Naive thymus-derived CD4-positive, alpha-beta T cell (primary cell): Measurements from ENCODE around the gene CGB2. TPM values are rescaled to one million over a fixed set of nuclear protein-coding genes. Genes with fewer than 3 reads are reported as not detected.
"Not testable (repeated sequence)": the region's sequence is repeated elsewhere in the genome, so short reads cannot be mapped to it uniquely, and the experiment has no call there.

Experiments used
- ATAC-seq: fragments of 150-1000 bp; cut with Tn5 transposase; 2 replicates; pipeline ENCODE4 v1.10.0; 2021; ENCODE audit warnings: mild to moderate bottlenecking, moderate library complexity
- CTCF ChIA-PET: fragments of 350-600 bp; sonication (Branson Sonifier 250); formaldehyde crosslinking; loops from one replicate; lab custom pipeline; 2021; ENCODE audit warnings: antibody characterized with exemption; lab: Charles Lee
- POLR2A ChIA-PET: fragments of 350-600 bp; sonication (Branson Sonifier 250); formaldehyde crosslinking; loops from one replicate; lab custom pipeline; 2021; ENCODE audit warnings: antibody characterized with exemption, inconsistent platforms; lab: Charles Lee
- DNase-seq, 9 donors: peaks; one replicate each; pipeline versions ENCODE4 v3.0.0 to v3.0.0-alpha.2; 2020 to 2022; ENCODE audit warnings: mixed read lengths in 1 of 9
- H3K27ac ChIP-seq: one replicate; pipeline ENCODE4 v1.7.0; 2013; ENCODE audit warnings: mild to moderate bottlenecking, low read depth, low read length, moderate library complexity
- H3K27me3 ChIP-seq, 2 donors: one replicate each; pipeline ENCODE4 v1.7.0; 2013; ENCODE audit warnings: low read length in 2 of 2, mild to moderate bottlenecking in 2 of 2, moderate library complexity in 2 of 2; ENCODE audit not compliant: control insufficient read depth in 2 of 2, insufficient read depth in 2 of 2
- H3K36me3 ChIP-seq, 3 experiments: 1 replicate in 2 of 3; 2 replicates in 1 of 3; pipeline ENCODE4 v1.7.0; 2013; ENCODE audit warnings: low read length in 3 of 3, mild to moderate bottlenecking in 3 of 3, moderate library complexity in 1 of 3; ENCODE audit not compliant: insufficient read depth in 3 of 3, control insufficient read depth in 2 of 3
- H3K4me1 ChIP-seq, 2 donors: one replicate each; pipeline ENCODE4 v1.7.0; 2013; ENCODE audit warnings: low read length in 2 of 2, mild to moderate bottlenecking in 2 of 2, moderate library complexity in 1 of 2; ENCODE audit not compliant: control insufficient read depth in 2 of 2, insufficient read depth in 2 of 2
- H3K4me3 ChIP-seq: 2 replicates; pipeline ENCODE4 v1.7.0; 2013; ENCODE audit warnings: mild to moderate bottlenecking, low read length
- H3K9me3 ChIP-seq, 3 experiments: 1 replicate in 2 of 3; 2 replicates in 1 of 3; pipeline ENCODE4 v1.7.0; 2013; ENCODE audit warnings: low read length in 3 of 3; ENCODE audit not compliant: control insufficient read depth in 2 of 3
- H3K27ac Mint-ChIP-seq, 9 donors: one replicate each; pipeline ENCODE4 v1.8.0; 2020 to 2022; ENCODE audit warnings: mixed read lengths in 9 of 9, mild to moderate bottlenecking in 8 of 9, moderate library complexity in 5 of 9, inconsistent platforms in 2 of 9
- H3K27me3 Mint-ChIP-seq, 5 donors: one replicate each; pipeline ENCODE4 v1.8.0; 2021 to 2022; ENCODE audit warnings: mixed read lengths in 5 of 5, mild to moderate bottlenecking in 1 of 5
- H3K36me3 Mint-ChIP-seq, 5 donors: one replicate each; pipeline ENCODE4 v1.8.0; 2020 to 2022; ENCODE audit warnings: mixed read lengths in 5 of 5, mild to moderate bottlenecking in 3 of 5, inconsistent platforms in 1 of 5
- H3K4me1 Mint-ChIP-seq, 7 donors: one replicate each; pipeline ENCODE4 v1.8.0; 2020 to 2022; ENCODE audit warnings: mixed read lengths in 7 of 7, mild to moderate bottlenecking in 3 of 7, inconsistent platforms in 1 of 7
- H3K4me3 Mint-ChIP-seq, 10 donors: one replicate each; pipeline ENCODE4 v1.8.0; 2020 to 2022; ENCODE audit warnings: mild to moderate bottlenecking in 10 of 10, mixed read lengths in 10 of 10, moderate library complexity in 6 of 10, inconsistent platforms in 2 of 10
- H3K9me3 Mint-ChIP-seq, 11 donors: one replicate each; pipeline ENCODE4 v1.8.0; 2020 to 2022; ENCODE audit warnings: mixed read lengths in 11 of 11, mild to moderate bottlenecking in 4 of 11, inconsistent platforms in 1 of 11, moderate library complexity in 1 of 11
- intact Hi-C, 2 donors: fragments of 100-400 bp; cut with micrococcal nuclease; formaldehyde crosslinking; loops; one replicate each; pipeline ENCODE4 v1.15.1; 2023
- polyA plus RNA-seq, 2 donors: library from polyadenylated mRNA; unstranded; fragments of 300-500 nt; fragmentation: Illumina TruSeq; gene quantifications; one replicate each; pipeline ENCODE4 v1.2.3, GENCODE V29; 2021
- total RNA-seq, 6 experiments: library from RNA in 5 of 6; stranded (reverse) in 5 of 6; gene quantifications; 1 replicate in 5 of 6; 2 replicates in 1 of 6; pipeline ENCODE4 v1.2.3 and lab custom pipeline; 2021 to 2026

CGB2 gene
- total RNA-seq (not detected), polyA plus RNA-seq (not detected), total RNA-seq (lab: John Stamatoyannopoulos, UW) (not detected)

- intact Hi-C loops, H3K27ac ChIP-seq, H3K9me3 ChIP-seq, H3K27me3 Mint-ChIP-seq, H3K4me1 Mint-ChIP-seq, H3K27me3 ChIP-seq, H3K4me3 Mint-ChIP-seq, POLR2A ChIA-PET, H3K36me3 ChIP-seq, H3K36me3 Mint-ChIP-seq, H3K9me3 Mint-ChIP-seq, CTCF ChIA-PET, H3K4me1 ChIP-seq, H3K4me3 ChIP-seq: not testable (repeated sequence)
- peak within 1 kb of the TSS in 1 of 9 donors; percentile 74 for H3K27ac Mint-ChIP-seq
- DNase-seq (peak in 7 of 9 donors; percentile 28 to 70 (median 40)), ATAC-seq (peak; percentile 54)
Measured at GRCh38 chr19:49031642-49032301, at the start of gene CGB2. CGB2 (plus strand) TSS chr19:49031890; CDS start chr19:49032096, 206 bp downstream.

GRCh38 chr19:48982280-48982679, 49.4 kb upstream of the CGB2 start:
- ChIA-PET CTCF (no interaction called here), POLR2A (interaction anchor here (4.9 kb wide), 1 partner anchor 11 kb away, joined by 22 read pairs; the partner anchor contains the start of genes GYS1 and RUVBL2)
- Mint-ChIP-seq H3K4me1 (peaks cover 0 to 9% (median 0%) of the 10 kb centered on the region in 7 donors), H3K4me3 (no peak overlapping the region), H3K36me3 (peaks cover 4 to 35% (median 7%) of the 10 kb centered on the region in 5 donors), H3K9me3 (no peaks in the 10 kb centered on the region), H3K27me3 (no peaks in the 10 kb centered on the region), H3K27ac (no peak overlapping the region)
- Histone ChIP-seq H3K36me3 (peaks cover 0 to 35% (median 12%) of the 10 kb centered on the region in 3 experiments), H3K27ac (no peak overlapping the region), H3K4me3 (no peak overlapping the region), H3K27me3 (no peaks in the 10 kb centered on the region), H3K9me3 (no peaks in the 10 kb centered on the region), H3K4me1 (no peaks in the 10 kb centered on the region)
- intact Hi-C loops, result no loop called here
- ATAC-seq (no peak), DNase-seq (no peak)

- ATAC-seq, result no peak
- Histone ChIP-seq H3K36me3 (peaks cover 0 to 39% (median 2%) of the 10 kb centered on the region in 3 experiments), H3K9me3 (no peaks in the 10 kb centered on the region), H3K4me3 (no peak overlapping the region), H3K27me3 (no peaks in the 10 kb centered on the region), H3K4me1 (no peaks in the 10 kb centered on the region), H3K27ac (no peak overlapping the region)
- H3K36me3 Mint-ChIP-seq, result peaks cover 4 to 33% (median 14%) of the 10 kb centered on the region in 5 donors
- DNase-seq, result no peak
- no peaks in the 10 kb centered on the region for H3K27me3 Mint-ChIP-seq
- H3K4me3 Mint-ChIP-seq, result no peak overlapping the region
- CTCF ChIA-PET, result no interaction called here
- H3K4me1 Mint-ChIP-seq, result peaks cover 6 to 13% (median 10%) of the 10 kb centered on the region in 7 donors
- intact Hi-C loops, result no loop called here
- no peak overlapping the region for H3K27ac Mint-ChIP-seq
- POLR2A ChIA-PET, result interaction anchor here (0.9 kb wide), 1 partner anchor 20 kb away, joined by 3 read pairs; the partner anchor contains the start of gene FTL
- peaks cover 0 to 2% (median 0%) of the 10 kb centered on the region in 11 donors for H3K9me3 Mint-ChIP-seq
Measured at GRCh38 chr19:48985711-48986110, 46.0 kb upstream of the CGB2 start.

- POLR2A ChIA-PET, result interaction anchor here (0.9 to 1.5 kb wide), 2 partner anchors 21 to 32 kb away, joined by 3 read pairs; partner anchors contain the start of gene FTL
Measured at GRCh38 chr19:48986211-48986610, 45.5 kb upstream of the CGB2 start.

GRCh38 chr19:48987323-48987722, 44.4 kb upstream of the CGB2 start:
- Histone ChIP-seq H3K4me3 (no peak overlapping the region), H3K4me1 (peaks cover 9% of the 10 kb centered on the region in 2 donors), H3K27me3 (no peaks in the 10 kb centered on the region), H3K36me3 (peaks cover 0 to 36% (median 2%) of the 10 kb centered on the region in 3 experiments), H3K27ac (no peak overlapping the region), H3K9me3 (no peaks in the 10 kb centered on the region)
- ChIA-PET CTCF (no interaction called here), POLR2A (interaction anchor here (1.5 kb wide), 1 partner anchor 30 kb away, joined by 3 read pairs; no protein-coding TSS in a partner anchor)
- Mint-ChIP-seq H3K27me3 (no peaks in the 10 kb centered on the region), H3K27ac (no peak overlapping the region), H3K4me3 (no peak overlapping the region), H3K9me3 (peaks cover 0 to 2% (median 0%) of the 10 kb centered on the region in 11 donors), H3K4me1 (peaks cover 16 to 23% (median 22%) of the 10 kb centered on the region in 7 donors), H3K36me3 (peaks cover 4 to 27% (median 14%) of the 10 kb centered on the region in 5 donors)
- no peak for DNase-seq
- ATAC-seq, result no peak
- intact Hi-C loops, result no loop called here

More at GRCh38 chr19:48986211-48986610, 45.5 kb upstream of the CGB2 start:
- no peak overlapping the region for H3K4me3 Mint-ChIP-seq
- CTCF ChIA-PET, result interaction anchor here (0.6 kb wide), 2 partner anchors 263 to 350 kb away, joined by 3 read pairs; no protein-coding TSS in a partner anchor
- H3K27me3 Mint-ChIP-seq, result no peaks in the 10 kb centered on the region
- intact Hi-C loops, result no loop called here
- H3K27ac ChIP-seq, result no peak overlapping the region
- H3K4me1 ChIP-seq, result no peaks in the 10 kb centered on the region
- H3K9me3 Mint-ChIP-seq, result peaks cover 0 to 2% (median 0%) of the 10 kb centered on the region in 11 donors
- H3K36me3 Mint-ChIP-seq, result peaks cover 4 to 33% (median 14%) of the 10 kb centered on the region in 5 donors
- H3K4me3 ChIP-seq, result no peak overlapping the region
- peaks cover 11 to 17% (median 15%) of the 10 kb centered on the region in 7 donors for H3K4me1 Mint-ChIP-seq
- H3K9me3 ChIP-seq, result no peaks in the 10 kb centered on the region
- DNase-seq (no peak), ATAC-seq (no peak)
- H3K27ac Mint-ChIP-seq, result no peak overlapping the region
- no peaks in the 10 kb centered on the region for H3K27me3 ChIP-seq
- peaks cover 0 to 42% (median 2%) of the 10 kb centered on the region in 3 experiments for H3K36me3 ChIP-seq

GRCh38 chr19:48988286-48988685, 43.4 kb upstream of the CGB2 start:
- Histone ChIP-seq H3K9me3 (no peaks in the 10 kb centered on the region), H3K36me3 (peaks cover 0 to 26% (median 2%) of the 10 kb centered on the region in 3 experiments), H3K4me1 (peaks cover 10 to 11% of the 10 kb centered on the region in 2 donors), H3K27me3 (no peaks in the 10 kb centered on the region), H3K4me3 (no peak overlapping the region), H3K27ac (no peak overlapping the region)
- H3K36me3 Mint-ChIP-seq, result peaks cover 2 to 24% (median 13%) of the 10 kb centered on the region in 5 donors
- ChIA-PET CTCF (interaction anchor here (1.0 kb wide), 1 partner anchor 29 kb away, joined by 4 read pairs; no protein-coding TSS in a partner anchor), POLR2A (no interaction called here)
- H3K27me3 Mint-ChIP-seq, result no peaks in the 10 kb centered on the region
- intact Hi-C loops, result no loop called here
- ATAC-seq (no peak), DNase-seq (no peak)
- H3K4me3 Mint-ChIP-seq, result no peak overlapping the region
- H3K4me1 Mint-ChIP-seq, result peaks cover 18 to 28% (median 25%) of the 10 kb centered on the region in 7 donors
- H3K27ac Mint-ChIP-seq, result peak overlapping the region in 1 of 9 donors; percentile 38
- H3K9me3 Mint-ChIP-seq, result peaks cover 0 to 2% (median 0%) of the 10 kb centered on the region in 11 donors
